Calu3 (cell line): ENCODE measurements around the gene LCTL. TPM values are rescaled to one million over a fixed set of nuclear protein-coding genes. Genes with fewer than 3 reads are reported as not detected.

Experiments used
- BruUV-seq: library from RNA; stranded (reverse); fragments of 400-500 nt; replicated peaks from 2 replicates; lab custom pipeline; 2021; lab: Mats Ljungman, UMichigan
- CTCF ChIA-PET: fragments of 300-600 bp; sonication (Branson Sonifier 250); formaldehyde crosslinking; loops from one replicate; lab custom pipeline; 2022; ENCODE audit warnings: antibody characterized with exemption; lab: Charles Lee
- DNase-seq: peaks from one replicate; pipeline ENCODE4 v3.0.0; 2022
- H3K27ac Mint-ChIP-seq: one replicate; pipeline ENCODE4 v1.8.0; 2022; ENCODE audit warnings: mixed read lengths; ENCODE audit not compliant: unreplicated experiment
- H3K27me3 Mint-ChIP-seq: one replicate; pipeline ENCODE4 v1.8.0; 2022; ENCODE audit warnings: mixed read lengths; ENCODE audit not compliant: unreplicated experiment
- H3K36me3 Mint-ChIP-seq: one replicate; pipeline ENCODE4 v1.8.0; 2022; ENCODE audit warnings: mild to moderate bottlenecking, moderate library complexity, mixed read lengths; ENCODE audit not compliant: insufficient read depth, unreplicated experiment
- H3K4me1 Mint-ChIP-seq: one replicate; pipeline ENCODE4 v1.8.0; 2022; ENCODE audit warnings: mild to moderate bottlenecking, low read depth, mixed read lengths; ENCODE audit not compliant: unreplicated experiment
- H3K4me3 Mint-ChIP-seq: one replicate; pipeline ENCODE4 v1.8.0; 2022; ENCODE audit warnings: mild to moderate bottlenecking, low read depth, moderate library complexity, mixed read lengths; ENCODE audit not compliant: unreplicated experiment
- H3K9me3 Mint-ChIP-seq: one replicate; pipeline ENCODE4 v1.8.0; 2022; ENCODE audit warnings: low read depth, mixed read lengths; ENCODE audit not compliant: unreplicated experiment
- intact Hi-C: fragments of 100-400 bp; cut with micrococcal nuclease; formaldehyde crosslinking; loops from one replicate; pipeline ENCODE4 v1.10.0; 2022; ENCODE audit not compliant: unreplicated experiment
- total RNA-seq: library from RNA; stranded (reverse); gene quantifications from 2 replicates; pipeline ENCODE4 v1.2.3, GENCODE V29; 2022
- TF ChIP-seq, protein P1 (sequence below): fragments of 200-600 bp; IDR thresholded peaks from one replicate; pipeline ENCODE4 v1.8.0; 2022; ENCODE audit warnings: antibody characterized with exemption; ENCODE audit not compliant: unreplicated experiment

The LCTL gene
- total RNA-seq, 1 experiment from 2014 or later: 0.35 TPM

DNA sequence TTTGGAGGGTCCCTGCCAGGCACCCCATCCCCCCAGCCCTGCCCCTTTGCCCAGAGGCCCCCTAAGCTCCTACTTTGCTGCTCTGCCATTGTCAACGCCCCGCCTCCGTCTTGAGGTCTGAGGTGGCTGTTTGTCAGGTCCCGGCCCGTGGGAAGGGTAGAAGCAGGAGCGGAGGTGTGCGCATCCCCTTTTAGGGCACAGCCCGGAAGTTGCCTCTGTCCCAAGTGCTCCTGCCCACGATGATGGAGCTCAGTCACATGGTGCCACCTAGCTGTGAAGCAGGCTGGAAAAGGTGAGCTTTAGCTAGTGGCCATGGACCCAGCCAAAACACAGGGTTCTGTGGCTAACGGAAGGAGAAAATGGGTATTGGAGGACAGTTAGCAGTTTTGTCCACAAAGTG lies 28.5 kb upstream of the LCTL start:
- CTCF ChIA-PET: interaction anchor here (0.7 to 1.1 kb wide), 2 partner anchors 11 to 16 kb away, joined by 3 read pairs; no protein-coding TSS in a partner anchor
- H3K36me3 Mint-ChIP-seq: no peaks in the 10 kb centered on the region
- no peaks in the 10 kb centered on the region for H3K9me3 Mint-ChIP-seq
- intact Hi-C loops: no loop called here
- no TSS peak for BruUV-seq
- peaks cover 16% of the 10 kb centered on the region for H3K27me3 Mint-ChIP-seq
- no peak for DNase-seq
- TF ChIP-seq, protein P1, sequence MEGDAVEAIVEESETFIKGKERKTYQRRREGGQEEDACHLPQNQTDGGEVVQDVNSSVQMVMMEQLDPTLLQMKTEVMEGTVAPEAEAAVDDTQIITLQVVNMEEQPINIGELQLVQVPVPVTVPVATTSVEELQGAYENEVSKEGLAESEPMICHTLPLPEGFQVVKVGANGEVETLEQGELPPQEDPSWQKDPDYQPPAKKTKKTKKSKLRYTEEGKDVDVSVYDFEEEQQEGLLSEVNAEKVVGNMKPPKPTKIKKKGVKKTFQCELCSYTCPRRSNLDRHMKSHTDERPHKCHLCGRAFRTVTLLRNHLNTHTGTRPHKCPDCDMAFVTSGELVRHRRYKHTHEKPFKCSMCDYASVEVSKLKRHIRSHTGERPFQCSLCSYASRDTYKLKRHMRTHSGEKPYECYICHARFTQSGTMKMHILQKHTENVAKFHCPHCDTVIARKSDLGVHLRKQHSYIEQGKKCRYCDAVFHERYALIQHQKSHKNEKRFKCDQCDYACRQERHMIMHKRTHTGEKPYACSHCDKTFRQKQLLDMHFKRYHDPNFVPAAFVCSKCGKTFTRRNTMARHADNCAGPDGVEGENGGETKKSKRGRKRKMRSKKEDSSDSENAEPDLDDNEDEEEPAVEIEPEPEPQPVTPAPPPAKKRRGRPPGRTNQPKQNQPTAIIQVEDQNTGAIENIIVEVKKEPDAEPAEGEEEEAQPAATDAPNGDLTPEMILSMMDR: no peak
- H3K4me3 Mint-ChIP-seq: no peak overlapping the region
- H3K4me1 Mint-ChIP-seq: peaks cover 22% of the 10 kb centered on the region
- H3K27ac Mint-ChIP-seq: no peak overlapping the region

DNA sequence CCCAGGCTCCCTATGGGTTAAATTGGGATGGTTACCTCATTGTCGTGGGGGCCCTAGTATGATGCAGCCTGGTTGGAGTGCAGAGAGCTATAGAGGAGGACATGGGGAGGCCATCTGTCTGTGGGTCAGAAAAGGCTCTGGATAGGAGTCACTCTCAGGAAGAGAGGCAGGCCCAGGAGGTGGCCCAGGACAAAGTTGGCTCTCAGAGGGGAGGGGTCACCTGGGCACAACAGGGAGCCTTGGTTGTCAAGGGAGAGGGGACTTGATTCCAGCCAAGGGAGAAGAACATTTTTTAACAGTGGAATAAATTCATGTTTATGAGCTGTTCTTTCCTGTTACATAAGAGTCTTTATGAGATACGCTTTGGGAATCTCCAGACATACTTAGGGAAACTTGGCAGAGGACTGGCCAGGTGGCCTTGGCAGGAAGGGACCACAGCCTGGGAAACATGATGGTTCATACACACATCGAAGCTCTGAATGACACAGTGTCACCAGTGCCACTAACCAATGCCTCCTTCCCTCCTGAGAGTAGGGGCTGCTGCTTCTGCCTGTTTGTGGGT lies 27.5 kb upstream of the LCTL start:
- CTCF ChIA-PET: interaction anchor here (0.6 kb wide), 1 partner anchor 649 kb away, joined by 4 read pairs; no protein-coding TSS in a partner anchor
- Mint-ChIP-seq H3K27me3 (peaks cover 11% of the 10 kb centered on the region), H3K9me3 (no peaks in the 10 kb centered on the region), H3K27ac (no peak overlapping the region), H3K4me1 (peaks cover 22% of the 10 kb centered on the region), H3K36me3 (no peaks in the 10 kb centered on the region), H3K4me3 (no peak overlapping the region)
- no TSS peak for BruUV-seq
- intact Hi-C loops: no loop called here
- TF ChIP-seq, protein P1: no peak
- no peak for DNase-seq

DNA sequence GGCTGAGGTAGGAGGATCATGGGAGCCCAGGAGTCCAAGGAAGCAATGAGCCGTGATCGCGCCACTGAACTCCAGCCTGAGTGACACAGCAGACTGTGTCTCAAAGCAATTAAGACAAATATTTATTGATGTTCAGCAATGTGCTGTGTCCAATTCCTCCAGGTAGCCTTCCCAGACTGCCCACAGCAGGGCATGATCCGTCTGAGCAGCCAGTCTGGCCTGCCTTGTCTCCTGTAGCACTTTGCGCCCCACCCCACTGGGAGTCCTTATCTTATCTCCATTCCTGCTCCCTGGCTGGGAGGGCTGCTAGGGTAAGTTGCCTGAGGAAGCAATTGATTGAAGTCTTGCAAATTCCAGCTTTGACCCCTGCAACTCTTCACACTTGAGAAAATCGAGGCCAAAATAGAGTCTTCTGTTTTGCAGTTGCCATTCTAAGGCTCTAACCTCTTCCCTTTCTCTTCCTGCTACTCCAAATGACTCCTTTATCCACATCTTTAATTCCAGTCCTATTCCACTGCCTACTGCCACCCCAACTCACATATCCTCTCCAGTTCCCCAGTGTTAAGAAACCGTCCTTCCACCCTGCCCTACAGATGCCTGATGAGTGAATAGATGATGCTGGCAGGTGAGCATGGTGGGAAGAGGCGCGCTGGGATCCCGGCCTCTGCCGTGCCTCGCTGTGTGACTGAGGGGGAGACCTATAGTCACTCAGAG lies 26.9 kb upstream of the LCTL start:
- DNase-seq: no peak
- Mint-ChIP-seq H3K27ac (no peak overlapping the region), H3K9me3 (no peaks in the 10 kb centered on the region), H3K4me3 (no peak overlapping the region), H3K4me1 (peaks cover 22% of the 10 kb centered on the region), H3K27me3 (peaks cover 11% of the 10 kb centered on the region), H3K36me3 (no peaks in the 10 kb centered on the region)
- intact Hi-C loops: no loop called here
- CTCF ChIA-PET: interaction anchor here (0.6 kb wide), 1 partner anchor 649 kb away, joined by 4 read pairs; no protein-coding TSS in a partner anchor
- TF ChIP-seq, protein P1: no peak
- BruUV-seq: no TSS peak

DNA sequence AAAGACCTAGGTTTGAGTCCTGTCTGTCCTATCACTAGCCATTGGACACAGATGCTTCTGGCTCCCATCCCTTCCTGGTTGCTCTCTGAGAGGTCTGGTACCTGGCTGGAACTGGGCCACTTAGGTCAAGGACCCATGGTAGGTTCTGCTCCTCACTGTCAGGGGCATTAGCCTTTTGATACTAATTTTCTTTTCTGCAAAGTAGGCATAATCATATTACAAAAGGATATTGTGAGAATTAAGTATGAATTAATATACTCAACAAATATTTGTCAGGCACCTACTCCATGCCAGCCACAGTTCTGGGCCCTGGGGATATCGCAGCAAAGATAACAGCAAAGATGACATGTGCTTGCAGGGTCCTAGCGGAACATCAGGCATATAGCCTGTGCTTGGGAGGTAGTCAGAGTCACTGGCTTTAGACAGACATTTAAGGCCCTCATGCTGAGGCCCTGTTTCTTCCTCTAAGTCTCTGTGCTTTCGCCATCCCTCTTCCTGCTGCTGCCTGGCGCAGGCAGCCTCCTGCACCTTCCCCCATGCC lies 25.6 kb upstream of the LCTL start:
- no TSS peak for BruUV-seq
- CTCF ChIA-PET: no interaction called here
- intact Hi-C loops: no loop called here
- H3K4me3 Mint-ChIP-seq: no peak overlapping the region
- H3K9me3 Mint-ChIP-seq: no peaks in the 10 kb centered on the region
- H3K36me3 Mint-ChIP-seq: no peaks in the 10 kb centered on the region
- TF ChIP-seq, protein P1: no peak
- peaks cover 23% of the 10 kb centered on the region for H3K27me3 Mint-ChIP-seq
- no peak overlapping the region for H3K27ac Mint-ChIP-seq
- H3K4me1 Mint-ChIP-seq: peaks cover 22% of the 10 kb centered on the region
- no peak for DNase-seq
